Upper lobe of right lung (tissue), 1 donor: ENCODE data around the gene SPINT4. TPM values are rescaled to one million over a fixed set of nuclear protein-coding genes. Genes with fewer than 3 reads are reported as not detected.
A peak's percentile ranks its signal among the peaks of the same experiment; 100 is the strongest.

ENCODE experiments used
- ATAC-seq: fragments of 200-7000 bp; cut with Tn5 transposase; one replicate; pipeline ENCODE4 v1.9.1; 2020; ENCODE audit warnings: mild to moderate bottlenecking, moderate library complexity
- DNase-seq: peaks from one replicate; pipeline ENCODE4 v3.0.0-alpha.2; 2020
- H3K27ac ChIP-seq: fragments of 200-600 bp; one replicate; pipeline ENCODE4 v1.8.0; 2022
- H3K27me3 ChIP-seq: fragments of 200-600 bp; one replicate; pipeline ENCODE4 v1.8.0; 2022; ENCODE audit warnings: mild to moderate bottlenecking
- H3K36me3 ChIP-seq: fragments of 200-600 bp; one replicate; pipeline ENCODE4 v1.8.0; 2022
- H3K4me1 ChIP-seq: fragments of 200-600 bp; one replicate; pipeline ENCODE4 v1.8.0; 2022
- H3K4me3 ChIP-seq: fragments of 200-600 bp; one replicate; pipeline ENCODE4 v1.8.0; 2022; ENCODE audit warnings: mild to moderate bottlenecking
- H3K9me3 ChIP-seq: fragments of 200-600 bp; one replicate; pipeline ENCODE4 v1.8.0; 2022
- intact Hi-C: fragments of 100-400 bp; cut with DNase I; formaldehyde crosslinking; loops from one replicate; pipeline ENCODE4 v1.11.0; 2022
- microRNA-seq: library from miRNA; unstranded; fragments of <30 nt; microRNA quantifications from one replicate; pipeline ENCODE4 v1.2.0, GENCODE V29; 2020; ENCODE audit warnings: borderline microRNAs expressed
- total RNA-seq: library from RNA; stranded (reverse); fragmentation: NEBNext Ultra II Directional; extraction: Animal tissue kit (Norgen Biotek cat#: 25700); gene quantifications from one replicate; pipeline ENCODE4 v1.2.1, GENCODE V29; 2021
- TF ChIP-seq, protein P1 (sequence below): fragments of 200-600 bp; IDR thresholded peaks from one replicate; pipeline ENCODE4 v1.8.0; 2022; ENCODE audit warnings: antibody characterized with exemption
- donor health status: DM: no; HTN: yes; CAD: no; lungs with severe emphysema.

Gene SPINT4
- total RNA-seq, 1 donor from 2014 or later: not detected

DNA sequence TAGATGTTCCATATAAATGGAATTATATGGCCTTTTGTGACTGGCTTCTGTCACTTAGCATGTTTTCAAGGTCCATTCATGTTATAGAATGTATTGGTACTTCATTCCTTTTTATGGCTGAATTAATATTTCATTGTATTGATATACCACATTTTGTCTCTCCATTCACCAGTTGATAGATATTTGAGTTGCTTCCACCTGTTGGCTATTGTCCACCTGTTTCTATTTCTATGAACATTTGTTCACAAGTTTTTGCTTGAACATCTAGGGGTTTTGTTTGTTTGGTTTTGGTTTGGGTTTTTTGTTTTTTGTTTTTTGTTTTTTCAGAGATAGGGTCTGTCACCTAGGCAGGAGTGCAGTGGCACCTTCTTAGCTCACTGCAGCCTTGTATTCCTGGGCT, 46.3 kb downstream of the SPINT4 start:
- TF ChIP-seq, protein P1, sequence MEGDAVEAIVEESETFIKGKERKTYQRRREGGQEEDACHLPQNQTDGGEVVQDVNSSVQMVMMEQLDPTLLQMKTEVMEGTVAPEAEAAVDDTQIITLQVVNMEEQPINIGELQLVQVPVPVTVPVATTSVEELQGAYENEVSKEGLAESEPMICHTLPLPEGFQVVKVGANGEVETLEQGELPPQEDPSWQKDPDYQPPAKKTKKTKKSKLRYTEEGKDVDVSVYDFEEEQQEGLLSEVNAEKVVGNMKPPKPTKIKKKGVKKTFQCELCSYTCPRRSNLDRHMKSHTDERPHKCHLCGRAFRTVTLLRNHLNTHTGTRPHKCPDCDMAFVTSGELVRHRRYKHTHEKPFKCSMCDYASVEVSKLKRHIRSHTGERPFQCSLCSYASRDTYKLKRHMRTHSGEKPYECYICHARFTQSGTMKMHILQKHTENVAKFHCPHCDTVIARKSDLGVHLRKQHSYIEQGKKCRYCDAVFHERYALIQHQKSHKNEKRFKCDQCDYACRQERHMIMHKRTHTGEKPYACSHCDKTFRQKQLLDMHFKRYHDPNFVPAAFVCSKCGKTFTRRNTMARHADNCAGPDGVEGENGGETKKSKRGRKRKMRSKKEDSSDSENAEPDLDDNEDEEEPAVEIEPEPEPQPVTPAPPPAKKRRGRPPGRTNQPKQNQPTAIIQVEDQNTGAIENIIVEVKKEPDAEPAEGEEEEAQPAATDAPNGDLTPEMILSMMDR: no peak
- no peak for DNase-seq
- intact Hi-C loops: no loop called here

DNA sequence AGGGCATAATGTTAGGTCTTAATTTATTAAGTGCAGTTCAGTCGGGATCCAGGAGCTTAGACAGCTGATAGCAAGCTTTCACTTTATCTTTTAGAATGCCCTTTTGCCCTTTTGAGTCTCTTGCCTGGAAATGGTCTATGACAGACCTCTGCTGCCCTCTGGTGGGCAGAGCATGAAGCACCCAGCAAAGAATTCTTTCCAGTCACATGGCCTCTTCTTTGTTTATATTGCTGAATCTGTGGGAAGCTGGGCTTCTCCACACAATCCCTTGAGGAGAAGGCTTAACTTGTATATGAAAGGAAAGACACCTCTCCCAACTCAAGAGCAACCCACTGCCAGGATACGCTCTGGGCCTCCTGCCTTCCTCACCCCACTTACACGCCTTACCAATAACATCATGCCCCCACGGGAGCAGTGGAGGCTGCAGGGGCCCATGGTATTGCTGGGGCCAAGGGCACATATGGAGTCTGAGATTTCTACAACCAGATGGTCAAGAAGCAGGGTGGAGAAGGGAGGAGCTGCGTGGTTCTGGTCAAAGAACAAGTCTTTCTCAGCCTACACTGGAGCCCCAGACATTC, 49.1 kb downstream of the SPINT4 start:
- peak overlapping the region; percentile 11 for H3K27ac ChIP-seq
- no peaks in the 10 kb centered on the region for H3K9me3 ChIP-seq
- H3K4me3 ChIP-seq: no peak overlapping the region
- intact Hi-C loops: loop anchor here (10.0 kb wide), 1 partner anchor 226 kb away; the partner anchor contains the start of gene EPPIN
- TF ChIP-seq, protein P1: peak; percentile 97
- DNase-seq (peak; percentile 86), ATAC-seq (peak; percentile 96)
- peaks cover 9% of the 10 kb centered on the region for H3K4me1 ChIP-seq
- H3K36me3 ChIP-seq: no peaks in the 10 kb centered on the region
- H3K27me3 ChIP-seq: no peaks in the 10 kb centered on the region

More for the DNA sequence above, 46.3 kb downstream of the SPINT4 start:
- no peaks in the 10 kb centered on the region for H3K27me3 ChIP-seq
- peaks cover 9% of the 10 kb centered on the region for H3K4me1 ChIP-seq
- ATAC-seq: no peak
- H3K27ac ChIP-seq: no peak overlapping the region
- no peak overlapping the region for H3K4me3 ChIP-seq
- H3K36me3 ChIP-seq: no peaks in the 10 kb centered on the region
- no peaks in the 10 kb centered on the region for H3K9me3 ChIP-seq

DNA sequence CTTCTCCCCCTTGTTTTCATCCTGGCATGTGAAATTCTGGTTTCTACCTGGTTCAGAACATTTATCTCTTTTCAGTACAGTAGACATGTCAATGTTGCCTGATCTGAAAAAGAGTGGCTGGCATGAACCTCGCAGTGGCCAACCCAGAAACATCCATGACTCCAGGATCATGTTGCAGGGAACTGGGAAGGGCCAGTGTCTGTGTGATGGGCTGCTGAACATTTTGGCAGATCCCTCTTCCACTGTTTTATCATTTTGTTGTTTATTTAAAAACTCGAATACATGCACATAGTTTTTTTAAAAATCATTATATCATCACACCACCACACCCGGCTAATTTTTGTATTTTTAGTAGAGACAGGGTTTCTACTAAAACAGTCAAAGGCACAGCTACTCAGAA, 50.5 kb downstream of the SPINT4 start:
- peaks cover 9% of the 10 kb centered on the region for H3K4me1 ChIP-seq
- H3K9me3 ChIP-seq: no peaks in the 10 kb centered on the region
- H3K27me3 ChIP-seq: no peaks in the 10 kb centered on the region
- no peak overlapping the region for H3K4me3 ChIP-seq
- DNase-seq (no peak), ATAC-seq (no peak)
- H3K27ac ChIP-seq: no peak overlapping the region
- H3K36me3 ChIP-seq: no peaks in the 10 kb centered on the region
- TF ChIP-seq, protein P1: no peak
- intact Hi-C loops: loop anchor here (10.0 kb wide), 1 partner anchor 228 kb away; the partner anchor contains the start of gene EPPIN

DNA sequence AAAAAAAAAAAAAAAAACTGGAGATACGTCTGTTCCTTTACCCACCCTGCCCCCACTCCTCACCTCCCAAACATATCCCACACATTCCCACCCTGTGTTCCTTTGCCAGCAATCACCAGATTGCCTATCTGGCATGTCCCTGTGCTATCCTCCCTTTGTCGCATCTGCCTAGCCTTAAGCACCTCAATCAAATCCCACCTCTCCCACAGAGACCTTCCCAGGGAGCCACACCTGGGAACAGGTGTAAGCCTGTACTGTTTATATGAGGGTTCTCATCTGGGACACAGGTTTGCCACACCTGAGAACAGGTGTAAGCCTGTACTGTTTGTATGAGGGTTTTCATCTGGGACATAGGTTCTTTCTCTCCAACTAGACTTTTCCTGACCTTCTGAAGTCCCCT, 52.8 kb downstream of the SPINT4 start:
- no peak overlapping the region for H3K4me3 ChIP-seq
- H3K27ac ChIP-seq: no peak overlapping the region
- ATAC-seq (no peak), DNase-seq (peak; percentile 2)
- H3K4me1 ChIP-seq: peaks cover 28% of the 10 kb centered on the region
- H3K27me3 ChIP-seq: no peaks in the 10 kb centered on the region
- H3K36me3 ChIP-seq: no peaks in the 10 kb centered on the region
- intact Hi-C loops: loop anchor here (10.0 kb wide), 1 partner anchor 230 kb away; the partner anchor contains the start of gene EPPIN
- TF ChIP-seq, protein P1: no peak
- no peaks in the 10 kb centered on the region for H3K9me3 ChIP-seq

DNA sequence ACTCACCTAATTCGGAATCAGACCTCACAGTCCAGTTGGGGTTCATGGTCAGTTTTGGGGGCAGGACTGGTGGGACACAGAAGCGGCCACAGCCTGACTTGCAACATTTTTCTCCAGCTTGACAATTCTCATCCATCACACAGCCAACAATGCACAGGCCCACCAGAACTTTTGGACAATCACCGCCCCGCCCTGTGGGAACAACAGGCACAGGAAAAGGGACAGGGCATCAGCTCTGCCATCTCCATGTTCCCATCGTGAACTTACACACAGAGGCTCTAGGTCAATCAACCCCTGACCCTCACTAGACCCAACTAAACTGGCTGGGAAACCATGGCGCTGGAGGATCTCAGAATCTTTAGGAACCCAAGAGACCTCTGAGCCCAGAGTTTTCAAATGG, 53.3 kb downstream of the SPINT4 start:
- Histone ChIP-seq H3K27ac (no peak overlapping the region), H3K27me3 (no peaks in the 10 kb centered on the region), H3K36me3 (no peaks in the 10 kb centered on the region), H3K4me1 (peaks cover 32% of the 10 kb centered on the region), H3K9me3 (no peaks in the 10 kb centered on the region), H3K4me3 (no peak overlapping the region)
- TF ChIP-seq, protein P1: no peak
- ATAC-seq (no peak), DNase-seq (peak; percentile 33)
- intact Hi-C loops: loop anchor here (10.0 kb wide), 1 partner anchor 231 kb away; the partner anchor contains the start of gene EPPIN

Small RNAs within 50 kb of the gene (microRNA-seq; reads per million reads assigned to microRNA genes)
- 5.3 reads per million, percentile 29 among the genes with 10 or more reads in this experiment for gene MIR3617

Other genes with a start within 250 kb of the SPINT4 start
- not detected for gene SPINT3, start 206.7 kb upstream of the SPINT4 start, total RNA-seq
- not detected for gene WFDC6, start 182.9 kb upstream of the SPINT4 start, total RNA-seq
- gene EPPIN, start 174.9 kb upstream of the SPINT4 start, total RNA-seq: not detected
- gene WFDC8, start 143.1 kb upstream of the SPINT4 start, total RNA-seq: not detected
- not detected for gene WFDC10A, start 92.6 kb upstream of the SPINT4 start, total RNA-seq
- gene WFDC9, start 91.1 kb upstream of the SPINT4 start, total RNA-seq: not detected
- not detected for gene WFDC11, start 52.1 kb upstream of the SPINT4 start, total RNA-seq
- not detected for gene WFDC13, start 20.3 kb upstream of the SPINT4 start, total RNA-seq
- not detected for gene WFDC10B, start 17.3 kb upstream of the SPINT4 start, total RNA-seq
- gene WFDC3, start 69.5 kb downstream of the SPINT4 start, total RNA-seq: 2.1 TPM
- 32.0 TPM for gene DNTTIP1, start 69.6 kb downstream of the SPINT4 start, total RNA-seq
- gene UBE2C, start 90.3 kb downstream of the SPINT4 start, total RNA-seq: 1.4 TPM
- gene TNNC2, start 105.0 kb downstream of the SPINT4 start, total RNA-seq: 0.61 TPM
- 23.4 TPM for gene SNX21, start 111.5 kb downstream of the SPINT4 start, total RNA-seq
- 23.5 TPM for gene ACOT8, start 135.0 kb downstream of the SPINT4 start, total RNA-seq
- gene ZSWIM3, start 135.3 kb downstream of the SPINT4 start, total RNA-seq: 4.0 TPM
- 9.6 TPM for gene ZSWIM1, start 158.9 kb downstream of the SPINT4 start, total RNA-seq
- gene SPATA25, start 165.3 kb downstream of the SPINT4 start, total RNA-seq: 1.3 TPM
- 2.8 TPM for gene NEURL2, start 168.9 kb downstream of the SPINT4 start, total RNA-seq
- gene CTSA, start 169.0 kb downstream of the SPINT4 start, total RNA-seq: 164 TPM
- 65.9 TPM for gene PLTP, start 189.8 kb downstream of the SPINT4 start, total RNA-seq
- 43.1 TPM for gene PCIF1, start 212.3 kb downstream of the SPINT4 start, total RNA-seq
- gene ZNF335, start 249.9 kb downstream of the SPINT4 start, total RNA-seq: 19.1 TPM